HL-60/S4 (cell line): ENCODE data around the gene CRKL.
"Not testable (repeated sequence)": the region's sequence is repeated elsewhere in the genome, so short reads cannot be mapped to it uniquely, and the experiment has no call there.

Experiments
- in situ Hi-C: fragments of 300-500 bp; cut with MboI; formaldehyde crosslinking; loops from 2 replicates; pipeline ENCODE4 v1.14.3; 2022; ENCODE audit warnings: low sequenced_read_pairs

CRKL gene

DNA sequence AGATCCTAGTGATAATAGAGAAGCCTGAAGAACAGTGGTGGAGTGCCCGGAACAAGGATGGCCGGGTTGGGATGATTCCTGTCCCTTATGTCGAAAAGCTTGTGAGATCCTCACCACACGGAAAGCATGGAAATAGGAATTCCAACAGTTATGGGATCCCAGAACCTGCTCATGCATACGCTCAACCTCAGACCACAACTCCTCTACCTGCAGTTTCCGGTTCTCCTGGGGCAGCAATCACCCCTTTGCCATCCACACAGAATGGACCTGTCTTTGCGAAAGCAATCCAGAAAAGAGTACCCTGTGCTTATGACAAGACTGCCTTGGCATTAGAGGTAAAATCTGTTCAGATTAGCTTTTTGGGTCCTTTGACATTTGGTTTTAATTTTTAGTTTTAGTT, 16.7 kb downstream of the CRKL start:
- in situ Hi-C loops = no loop called here

DNA sequence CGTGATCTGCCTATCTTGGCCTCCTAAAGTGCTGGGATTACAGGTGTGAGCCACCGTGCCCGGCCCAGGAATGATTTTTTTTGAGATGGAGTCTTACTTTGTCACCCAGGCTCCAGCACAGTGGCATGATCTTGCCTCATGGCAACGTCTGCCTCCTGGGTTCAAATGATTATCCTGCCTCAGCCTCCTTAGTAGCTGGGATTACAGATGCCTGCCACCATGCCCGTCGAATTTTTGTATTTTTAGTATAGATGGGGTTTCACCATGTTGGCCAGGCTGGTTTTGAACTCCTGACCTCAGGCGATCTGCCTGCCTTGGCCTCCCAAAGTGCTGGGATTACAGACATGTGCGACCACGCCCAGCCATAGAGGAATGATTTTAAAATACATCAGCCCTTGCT, 17.8 kb downstream of the CRKL start:
- in situ Hi-C loops = not testable (repeated sequence)

DNA sequence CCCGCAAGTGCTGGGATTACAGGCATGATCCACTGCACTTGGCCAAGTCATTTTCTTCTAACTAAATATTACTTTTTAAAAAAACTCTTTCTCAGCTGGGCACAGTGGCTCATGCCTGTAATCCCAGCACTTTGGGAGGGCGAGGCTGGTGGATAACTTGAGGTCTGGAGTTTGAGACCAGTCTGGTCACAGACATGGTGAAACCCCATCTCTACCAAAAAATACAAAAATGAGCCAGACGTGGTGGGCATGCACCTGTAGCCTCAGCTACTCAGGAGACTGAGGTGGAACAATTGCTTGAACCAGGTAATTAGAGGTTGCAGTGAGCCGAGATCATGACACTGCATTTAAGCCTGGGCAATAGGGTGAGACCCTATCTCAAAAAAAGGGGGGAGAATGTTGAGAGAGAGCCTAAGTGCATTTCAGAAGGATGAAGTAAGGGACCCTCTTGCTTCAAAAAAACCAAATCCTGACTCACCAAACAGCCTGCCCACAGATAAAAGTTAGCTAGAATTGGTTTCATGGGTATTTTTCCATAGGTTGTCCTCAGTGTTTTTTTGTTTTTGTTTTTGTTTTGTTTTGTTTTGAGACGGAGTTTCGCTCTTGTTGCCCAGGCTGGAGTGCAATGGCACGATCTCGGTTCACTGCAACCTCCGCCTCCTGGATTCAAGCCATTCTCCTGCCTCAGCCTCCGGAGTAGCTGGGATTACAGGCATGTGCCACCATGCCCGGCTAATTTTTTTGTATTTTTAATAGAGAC, 18.8 kb downstream of the CRKL start:
- in situ Hi-C loops = not testable (repeated sequence)

DNA sequence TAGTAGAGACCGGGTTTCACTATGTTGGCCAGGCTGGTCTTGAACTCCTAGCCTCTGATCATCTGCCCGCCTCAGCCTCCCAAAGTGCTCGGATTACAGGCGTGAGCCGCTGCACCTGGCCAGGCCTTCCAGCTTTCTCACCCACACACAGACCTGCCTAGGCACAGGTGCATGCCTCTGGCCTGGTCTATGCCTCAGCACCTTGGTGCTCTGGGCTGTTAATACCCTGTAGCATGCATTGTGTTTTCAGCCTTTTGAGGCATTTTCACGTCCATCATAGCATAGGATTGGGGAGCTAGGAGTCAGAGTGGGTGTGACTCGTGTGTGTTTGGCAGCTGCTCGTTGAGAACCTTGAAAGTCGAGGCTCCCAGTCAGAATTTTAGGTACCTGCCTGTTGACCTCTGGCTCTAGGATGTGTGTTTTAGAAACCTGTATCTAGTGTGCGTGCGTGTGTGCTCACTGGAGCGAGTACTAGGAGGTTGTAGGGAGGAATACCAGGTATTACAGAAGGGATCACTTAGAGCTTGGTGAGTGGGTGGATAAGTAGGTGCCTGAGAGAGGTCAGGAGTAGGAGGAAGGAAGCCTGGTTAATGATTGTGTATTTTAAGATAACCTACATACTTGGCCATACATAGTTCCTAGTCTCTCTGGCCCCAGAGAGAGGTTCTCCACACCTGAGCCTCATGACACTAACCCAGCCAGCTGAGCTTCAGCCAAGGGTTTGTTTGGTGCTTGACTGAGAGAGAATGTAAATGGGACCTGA, 20.0 kb downstream of the CRKL start:
- in situ Hi-C loops = no loop called here

DNA sequence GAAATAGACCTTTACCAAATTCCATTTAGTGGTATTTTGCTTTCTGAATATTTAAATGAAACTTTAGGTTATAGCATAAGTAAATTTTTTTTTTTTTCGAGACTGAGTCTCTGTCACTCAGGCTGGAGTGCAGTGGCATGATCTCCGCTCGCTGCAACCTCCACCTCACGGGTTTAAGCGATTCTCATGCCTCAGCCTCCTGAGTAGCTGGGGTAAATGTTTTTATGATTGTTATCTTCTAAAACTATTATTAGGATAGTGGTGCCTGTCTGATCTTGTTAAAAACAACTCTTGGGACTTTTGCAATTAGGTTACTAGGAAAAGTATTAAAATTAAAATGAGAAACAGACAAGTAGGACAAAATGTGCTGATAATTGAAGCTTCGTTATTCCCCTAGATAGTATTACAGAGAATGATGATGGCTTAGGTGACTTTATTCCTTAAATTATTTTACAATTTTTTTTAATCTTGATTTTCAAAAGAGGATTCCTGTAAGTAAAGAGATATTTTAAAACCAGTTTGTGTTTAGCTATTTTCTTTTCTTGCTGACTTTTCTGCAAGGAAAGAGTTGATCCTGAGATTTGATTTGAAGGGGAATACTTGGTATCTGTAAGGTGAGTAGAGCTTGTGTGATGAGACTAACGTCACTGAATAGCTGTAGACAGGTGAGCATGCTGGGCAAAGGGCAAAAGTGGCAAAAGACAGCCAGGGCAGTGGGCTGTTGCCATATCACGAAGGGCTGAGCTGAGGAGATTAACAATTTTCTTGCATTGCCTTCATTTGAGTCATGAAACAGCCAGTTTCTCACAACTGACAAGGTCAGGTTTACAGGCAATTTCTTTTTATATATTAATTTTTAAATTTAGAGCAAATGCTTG, 20.8 kb downstream of the CRKL start:
- in situ Hi-C loops = no loop called here

DNA sequence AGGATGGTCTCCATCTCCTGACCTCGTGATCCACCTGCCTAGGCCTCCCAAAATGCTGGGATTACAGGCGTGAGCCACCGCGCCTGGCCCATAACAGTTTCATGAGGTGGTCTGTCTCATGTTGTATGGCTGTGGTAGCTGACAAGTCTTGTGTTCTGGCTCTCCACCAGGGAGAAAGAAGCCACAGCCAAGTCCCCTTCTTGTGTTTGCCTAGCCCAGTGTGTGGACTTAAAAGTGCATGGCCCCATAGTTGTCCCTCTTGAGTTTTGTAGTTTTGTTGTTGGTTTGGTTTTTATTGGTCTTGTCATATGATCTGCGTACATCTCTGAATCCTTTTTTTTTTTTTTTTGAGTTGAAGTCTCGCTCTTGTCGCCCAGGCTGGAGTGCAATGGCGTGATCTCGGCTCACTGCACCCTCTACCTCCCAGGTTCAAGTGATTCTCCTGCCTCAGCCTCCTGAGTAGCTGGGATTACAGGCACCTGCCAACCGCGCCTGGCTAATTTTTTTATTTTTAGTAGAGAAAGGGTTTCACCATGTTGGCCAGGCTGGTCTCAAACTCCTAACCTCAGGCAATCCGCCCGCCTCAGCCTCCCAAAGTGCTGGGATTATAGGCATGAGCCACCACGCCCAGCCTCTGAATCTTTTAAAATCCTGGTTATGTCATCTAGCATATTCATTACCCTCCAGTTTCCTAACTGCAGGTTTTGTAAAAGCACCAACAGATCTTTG, 22.4 kb downstream of the CRKL start:
- in situ Hi-C loops = not testable (repeated sequence)

DNA sequence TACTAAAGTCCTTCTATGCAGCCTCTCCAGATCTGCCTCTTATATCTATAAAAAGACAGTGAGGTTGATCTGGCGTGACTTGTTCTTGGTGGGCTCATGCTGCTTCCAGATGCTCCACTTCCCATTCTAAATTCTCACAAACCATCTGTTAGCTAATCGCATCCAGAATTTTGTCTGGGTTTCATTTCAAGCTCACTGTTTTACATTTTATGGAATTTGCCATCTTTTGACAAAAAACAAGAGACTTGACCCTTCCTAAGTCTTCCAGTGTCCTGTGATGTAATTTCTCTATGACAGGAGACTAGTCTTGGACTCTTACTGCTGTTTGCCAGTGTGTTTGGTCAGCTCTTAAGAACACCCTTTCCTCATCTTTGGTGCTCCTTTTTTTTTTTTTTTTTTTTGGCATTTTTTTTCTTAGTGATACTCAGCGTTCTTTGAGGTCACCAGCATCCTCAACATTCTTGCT, 23.0 kb downstream of the CRKL start:
- in situ Hi-C loops = no loop called here

DNA sequence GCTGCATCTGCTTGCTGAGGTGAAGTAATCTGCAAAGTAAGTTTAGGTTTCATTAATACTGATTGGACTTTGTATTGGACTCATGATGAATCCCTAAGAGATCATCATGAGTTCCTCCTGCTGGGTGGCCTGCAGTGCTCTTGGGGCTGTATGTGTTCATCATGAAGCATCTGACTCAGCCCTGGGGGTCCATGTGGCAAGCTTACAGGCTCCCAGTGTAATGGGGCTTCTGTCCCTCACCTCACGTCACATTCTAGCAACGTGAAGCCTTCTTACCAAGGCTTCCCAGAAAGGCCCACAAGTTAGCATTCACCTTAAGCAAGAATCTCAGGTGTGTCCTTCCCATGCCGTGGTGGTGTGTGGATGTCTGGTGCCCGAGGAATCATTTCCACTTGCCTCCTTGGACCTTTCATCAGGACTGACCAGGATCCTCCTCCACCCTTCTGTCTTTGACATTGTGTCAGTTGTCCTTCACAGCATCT, 23.7 kb downstream of the CRKL start:
- in situ Hi-C loops = no loop called here

DNA sequence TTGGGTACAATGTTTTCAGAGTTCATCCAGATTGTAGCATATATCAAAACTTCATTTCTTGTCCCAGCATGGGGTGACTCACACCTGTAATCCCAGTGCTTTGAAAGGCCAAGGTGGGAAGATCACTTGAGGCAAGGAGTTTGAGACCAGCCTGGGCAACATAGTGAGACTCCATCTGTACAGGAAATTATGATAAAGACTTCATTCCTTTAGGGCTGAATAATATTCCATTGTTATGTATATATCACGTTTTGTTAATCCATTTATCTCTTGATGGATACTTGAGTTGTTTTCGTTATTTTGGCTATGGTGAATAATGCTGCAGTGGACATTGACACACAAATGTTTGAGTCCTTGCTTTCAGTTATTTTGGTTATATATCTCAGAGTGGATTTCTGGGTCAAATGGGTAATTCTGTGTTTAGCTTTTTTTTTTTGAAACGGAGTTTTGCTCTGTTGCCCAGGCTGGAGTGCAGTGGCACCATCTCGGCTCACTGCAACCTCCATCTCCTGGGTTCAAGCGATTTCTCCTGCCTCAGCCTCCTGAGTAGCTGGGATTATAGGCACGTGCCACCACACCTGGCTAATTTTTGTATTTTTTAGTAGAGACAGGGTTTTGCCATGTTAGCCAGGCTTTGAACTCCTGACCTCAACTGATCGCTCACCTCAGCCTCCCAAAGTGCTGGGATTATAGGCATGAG, 25.1 kb downstream of the CRKL start:
- in situ Hi-C loops = not testable (repeated sequence)

DNA sequence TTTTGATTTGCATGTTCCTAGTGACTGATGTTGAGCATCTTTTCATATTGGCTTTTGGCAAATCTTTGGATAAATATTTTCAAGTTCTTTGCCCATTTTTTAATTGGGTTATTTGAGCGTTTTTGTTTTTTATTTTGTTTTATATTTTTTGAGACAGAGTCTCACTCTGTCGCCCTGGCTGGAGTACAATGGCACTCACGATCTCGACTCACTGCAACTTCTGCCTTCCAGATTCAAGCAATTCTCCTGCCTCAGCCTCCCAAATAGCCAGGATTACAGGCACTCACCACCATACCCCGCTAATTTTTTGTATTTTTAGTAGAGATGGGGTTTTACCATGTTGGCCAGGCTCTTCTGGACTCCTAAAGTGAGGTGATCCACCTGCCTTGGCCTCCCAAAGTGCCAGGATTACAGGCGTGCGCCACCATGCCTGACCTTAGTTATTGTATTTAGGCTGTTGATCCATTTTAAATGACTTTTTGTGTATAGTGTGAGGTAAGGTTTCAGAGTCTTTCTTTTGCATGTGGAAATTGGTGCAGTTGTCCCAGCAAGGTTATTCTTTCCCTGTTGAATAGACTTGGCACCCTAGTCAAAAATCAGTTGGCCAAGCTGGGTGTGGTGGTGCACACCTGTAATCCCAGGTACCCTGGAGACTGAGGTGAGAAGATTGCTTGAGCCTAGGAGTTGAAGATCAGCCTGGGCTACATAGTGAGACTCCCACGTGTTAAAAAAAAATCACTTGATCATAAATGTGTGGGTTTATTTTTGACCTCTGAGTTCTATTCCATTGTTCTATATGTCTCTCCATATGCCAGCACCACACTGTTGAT, 26.1 kb downstream of the CRKL start:
- in situ Hi-C loops = no loop called here

DNA sequence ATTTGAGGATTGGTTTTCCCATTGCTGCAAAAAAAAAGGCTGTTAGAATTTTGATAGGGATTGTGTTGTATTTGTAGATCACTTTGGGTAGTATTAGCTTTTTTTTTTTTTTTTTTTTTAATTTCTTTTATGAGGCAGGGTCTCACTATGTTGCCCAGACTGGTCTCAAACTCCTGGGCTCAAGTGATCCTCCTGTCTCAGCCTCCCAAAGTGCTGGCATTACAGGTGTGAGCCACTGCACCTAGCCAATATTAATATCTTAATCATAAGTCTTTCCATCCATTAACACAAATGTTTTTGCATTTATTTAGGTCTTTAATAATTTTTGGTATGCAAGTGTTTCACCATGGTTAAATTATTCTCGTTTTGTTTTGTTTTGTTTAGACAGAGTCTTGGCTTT, 26.8 kb downstream of the CRKL start:
- in situ Hi-C loops = no loop called here

DNA sequence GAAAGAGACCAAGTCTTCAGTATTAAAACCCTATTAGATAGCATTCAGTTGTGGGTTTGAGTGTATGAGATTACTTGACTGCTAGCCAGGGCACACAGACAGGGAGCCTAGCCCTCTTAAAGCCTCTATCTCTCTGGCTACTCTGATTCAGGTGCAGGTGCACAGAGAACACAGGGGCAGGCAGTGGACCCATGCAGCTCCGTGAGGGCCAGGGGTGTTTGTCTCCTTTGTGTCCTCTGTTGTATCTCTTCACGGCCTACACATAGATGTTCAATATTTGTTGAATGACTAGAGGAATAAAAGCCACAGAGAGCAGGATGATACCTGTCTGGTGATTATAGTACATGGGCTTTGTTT, 28.3 kb downstream of the CRKL start:
- in situ Hi-C loops = no loop called here

DNA sequence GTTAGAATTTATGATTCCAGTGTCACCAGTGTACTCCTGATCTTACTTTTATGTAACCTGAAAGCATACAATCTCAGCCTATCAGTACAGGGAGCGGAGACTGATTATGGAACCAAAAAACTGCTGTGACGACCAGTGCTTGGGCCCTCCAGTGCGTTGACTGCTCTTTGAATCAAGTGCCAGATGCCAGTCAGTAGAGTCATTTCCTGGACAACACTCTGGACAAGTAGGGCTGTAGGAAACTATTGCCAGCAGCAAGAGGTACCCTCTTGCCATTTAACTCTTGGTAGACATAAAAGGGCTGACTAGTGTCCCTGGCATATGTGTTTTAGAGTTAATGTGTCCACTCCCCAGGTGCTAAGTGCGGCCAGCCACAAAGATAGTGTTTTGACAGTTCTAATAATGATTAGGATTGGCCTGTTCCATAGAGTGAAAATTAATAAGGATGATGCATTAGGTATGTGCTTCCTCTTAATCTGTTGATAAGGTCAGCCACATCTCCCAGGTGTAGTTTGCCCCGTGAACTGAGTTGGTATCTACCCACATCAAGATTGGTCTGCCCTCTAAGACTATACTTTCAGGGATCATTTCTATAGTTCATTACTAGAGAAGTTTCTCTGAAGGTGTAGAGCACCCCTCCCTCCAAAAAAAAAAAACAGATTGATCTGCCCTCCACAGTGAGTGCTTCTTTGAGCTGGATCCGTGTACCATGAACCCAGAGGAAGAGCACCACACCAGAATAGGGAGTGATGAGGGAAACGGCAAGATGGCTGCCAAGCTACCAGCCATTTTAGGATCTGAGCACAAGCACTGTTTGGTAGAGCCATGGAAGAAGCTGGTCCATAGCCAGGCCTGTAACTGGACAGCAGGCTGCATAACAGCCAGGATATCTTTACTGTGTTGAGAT, 29.1 kb downstream of the CRKL start:
- in situ Hi-C loops = no loop called here

DNA sequence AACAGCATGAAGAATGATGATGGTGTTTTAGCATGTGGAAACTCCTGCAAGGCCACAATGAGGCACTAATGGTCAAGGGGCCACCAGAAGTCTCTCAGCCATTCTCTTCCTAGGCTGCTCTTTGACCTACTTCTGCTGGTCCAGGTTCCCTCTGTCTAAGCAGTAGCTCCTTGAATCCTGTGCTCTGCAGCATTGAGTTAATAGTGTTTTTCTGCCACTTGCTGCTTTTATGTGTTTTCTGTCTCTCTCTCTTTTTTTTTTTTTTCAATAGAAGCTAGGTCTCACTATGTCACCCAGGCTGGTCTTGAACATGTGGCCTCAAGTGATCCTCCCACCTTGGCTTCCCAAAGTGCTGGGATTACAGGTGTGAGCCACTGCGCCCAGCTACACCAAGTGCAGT, 29.8 kb downstream of the CRKL start:
- in situ Hi-C loops = no loop called here

DNA sequence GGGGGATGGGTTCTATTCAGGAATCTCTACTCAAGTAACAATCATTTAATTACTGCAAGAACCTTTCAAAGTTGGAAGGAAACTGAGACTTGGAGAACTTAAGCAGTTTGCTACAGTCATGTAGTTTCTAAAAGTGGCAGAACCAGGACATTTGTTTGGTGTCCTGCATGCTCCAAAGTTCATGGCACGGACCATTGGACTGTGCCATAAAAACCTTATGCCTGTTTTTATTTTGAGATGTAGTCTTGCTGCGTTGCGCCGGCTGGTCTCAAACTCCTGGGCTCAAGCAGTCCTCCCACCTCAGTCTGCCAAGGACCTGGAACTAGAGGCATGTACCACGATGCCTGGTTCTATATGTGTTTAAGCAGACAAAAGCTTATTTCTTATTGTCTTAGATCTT, 31.2 kb downstream of the CRKL start:
- in situ Hi-C loops = no loop called here

DNA sequence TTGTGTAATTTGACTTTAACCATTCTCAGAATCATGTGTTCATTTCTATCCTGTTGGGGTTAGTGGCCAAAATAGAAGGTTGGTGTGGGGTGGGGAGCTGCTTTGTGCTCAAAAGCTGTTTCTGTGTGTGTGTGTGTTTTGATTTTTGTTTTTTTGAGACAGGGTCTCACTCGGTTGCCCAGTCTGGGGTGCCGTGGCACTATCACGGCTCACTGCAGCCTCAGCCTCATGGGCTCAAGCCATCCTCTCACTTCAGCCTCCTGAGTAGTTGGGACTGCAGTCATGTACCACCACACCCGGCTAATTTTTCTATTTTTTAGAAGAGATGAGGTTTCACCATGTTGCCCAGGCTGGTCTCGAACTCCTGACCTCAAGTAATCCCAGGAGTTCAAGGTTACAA, 31.8 kb downstream of the CRKL start:
- in situ Hi-C loops = no loop called here

DNA sequence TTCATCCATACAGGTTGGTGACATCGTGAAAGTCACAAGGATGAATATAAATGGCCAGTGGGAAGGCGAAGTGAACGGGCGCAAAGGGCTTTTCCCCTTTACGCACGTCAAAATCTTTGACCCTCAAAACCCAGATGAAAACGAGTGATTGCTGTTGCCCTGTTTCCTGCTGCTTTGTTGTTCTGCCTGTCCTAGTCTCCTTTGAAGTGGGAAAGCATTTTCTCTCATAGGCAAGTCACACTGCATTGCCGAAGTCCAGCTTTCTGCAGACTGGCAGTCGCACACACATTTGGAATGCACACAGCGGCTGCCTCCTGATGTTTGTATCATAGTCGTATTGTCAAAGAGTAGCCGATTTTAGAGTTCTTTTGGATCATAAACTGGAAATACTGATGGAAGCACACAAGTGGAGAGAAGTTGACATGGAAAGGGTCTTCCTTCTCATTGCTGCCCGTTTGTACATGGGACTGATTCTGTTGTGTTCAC, 32.5 kb downstream of the CRKL start:
- in situ Hi-C loops = no loop called here
